ENCODE data around the gene LOXL1. TPM values are rescaled to one million over a fixed set of nuclear protein-coding genes. Genes with fewer than 3 reads are reported as not detected.

Gene LOXL1
- total and polyA plus RNA-seq, 2 donors (not counting 1 experiment from before 2014, with no cell fraction given): 65.6 to 163 TPM

- no peak overlapping the region for H3K9ac ChIP-seq (ENCODE audit: insufficient read depth, low read length)
- no peak overlapping the region for H3K4me3 ChIP-seq (replicated peaks in 1 of 4; ENCODE audit: control extremely low read depth in 1 of 4, insufficient read depth in 1 of 4, low read depth in 3 of 4, low read length in 4 of 4)
- no peaks in the 10 kb centered on the region for H3K9me3 ChIP-seq (ENCODE audit: control insufficient read depth, insufficient read depth, low read depth, low read length)
- TF ChIP-seq CTCF (conservative IDR thresholded peaks at IDR 0.05 in 1 of 2, IDR thresholded peaks at IDR 0.05 in 1 of 2; ENCODE audit: low read depth in 1 of 2, low read length in 2 of 2) (no peak), EZH2 (IDR thresholded peaks at IDR 0.05; ENCODE audit: low read length, missing control alignments) (no peak)
- H3K4me1 ChIP-seq (ENCODE audit: control insufficient read depth, extremely low read depth, insufficient read depth, low read length): no peaks in the 10 kb centered on the region
- no peaks in the 10 kb centered on the region for H4K20me1 ChIP-seq (ENCODE audit: control insufficient read depth, extremely low read depth, insufficient read depth, low read length)
- H3K4me2 ChIP-seq (ENCODE audit: extremely low read depth, insufficient read depth, low read length): no peak overlapping the region
- no peak for DNase-seq (ENCODE audit: low read depth in 2 of 2)
- peaks cover 2% of the 10 kb centered on the region for H3K36me3 ChIP-seq (ENCODE audit: control insufficient read depth, insufficient read depth, low read length)
- H2AFZ ChIP-seq (ENCODE audit: low read length): no peak overlapping the region
- no peaks in the 10 kb centered on the region for H3K27me3 ChIP-seq (ENCODE audit: control insufficient read depth, insufficient read depth, low read length)
- no peaks in the 10 kb centered on the region for H3K79me2 ChIP-seq (ENCODE audit: control insufficient read depth, insufficient read depth, low read length)
- H3K27ac ChIP-seq (ENCODE audit: insufficient read depth, low read length): no peak overlapping the region
These were observed 17.5 kb upstream of the LOXL1 start for GRCh38 chr15:73908822-73909122.

GRCh38 chr15:73909651-73910050 lies 16.6 kb upstream of the LOXL1 start:
- H3K27me3 ChIP-seq (ENCODE audit: control insufficient read depth, insufficient read depth, low read length): no peaks in the 10 kb centered on the region
- no peak for TF ChIP-seq CTCF (conservative IDR thresholded peaks at IDR 0.05 in 1 of 2, IDR thresholded peaks at IDR 0.05 in 1 of 2; ENCODE audit: low read depth in 1 of 2, low read length in 2 of 2)
- TF ChIP-seq EZH2 (IDR thresholded peaks at IDR 0.05; ENCODE audit: low read length, missing control alignments): no peak
- DNase-seq (ENCODE audit: low read depth in 2 of 2): no peak
- H3K79me2 ChIP-seq (ENCODE audit: control insufficient read depth, insufficient read depth, low read length): no peaks in the 10 kb centered on the region
- H2AFZ ChIP-seq (ENCODE audit: low read length): no peak overlapping the region
- H3K9me3 ChIP-seq (ENCODE audit: control insufficient read depth, insufficient read depth, low read depth, low read length): no peaks in the 10 kb centered on the region
- no peak overlapping the region for H3K27ac ChIP-seq (ENCODE audit: insufficient read depth, low read length)
- peaks cover 2% of the 10 kb centered on the region for H3K36me3 ChIP-seq (ENCODE audit: control insufficient read depth, insufficient read depth, low read length)
- H3K4me1 ChIP-seq (ENCODE audit: control insufficient read depth, extremely low read depth, insufficient read depth, low read length): no peaks in the 10 kb centered on the region
- H4K20me1 ChIP-seq (ENCODE audit: control insufficient read depth, extremely low read depth, insufficient read depth, low read length): no peaks in the 10 kb centered on the region
- H3K4me2 ChIP-seq (ENCODE audit: extremely low read depth, insufficient read depth, low read length): no peak overlapping the region
- H3K4me3 ChIP-seq (replicated peaks in 1 of 4; ENCODE audit: control extremely low read depth in 1 of 4, insufficient read depth in 1 of 4, low read depth in 3 of 4, low read length in 4 of 4): no peak overlapping the region
- H3K9ac ChIP-seq (ENCODE audit: insufficient read depth, low read length): no peak overlapping the region

GRCh38 chr15:73910522-73911303 lies 15.5 kb upstream of the LOXL1 start:
- Histone ChIP-seq H2AFZ (ENCODE audit: low read length) (no peak overlapping the region), H3K27ac (ENCODE audit: insufficient read depth, low read length) (no peak overlapping the region), H3K79me2 (ENCODE audit: control insufficient read depth, insufficient read depth, low read length) (no peaks in the 10 kb centered on the region), H3K9ac (ENCODE audit: insufficient read depth, low read length) (no peak overlapping the region), H4K20me1 (ENCODE audit: control insufficient read depth, extremely low read depth, insufficient read depth, low read length) (no peaks in the 10 kb centered on the region), H3K9me3 (ENCODE audit: control insufficient read depth, insufficient read depth, low read depth, low read length) (no peaks in the 10 kb centered on the region), H3K4me3 (replicated peaks in 1 of 4; ENCODE audit: control extremely low read depth in 1 of 4, insufficient read depth in 1 of 4, low read depth in 3 of 4, low read length in 4 of 4) (no peak overlapping the region), H3K4me1 (ENCODE audit: control insufficient read depth, extremely low read depth, insufficient read depth, low read length) (no peaks in the 10 kb centered on the region), H3K27me3 (ENCODE audit: control insufficient read depth, insufficient read depth, low read length) (no peaks in the 10 kb centered on the region), H3K4me2 (ENCODE audit: extremely low read depth, insufficient read depth, low read length) (no peak overlapping the region), H3K36me3 (ENCODE audit: control insufficient read depth, insufficient read depth, low read length) (peaks cover 2% of the 10 kb centered on the region)
- DNase-seq (ENCODE audit: low read depth in 2 of 2): no peak
- no peak for TF ChIP-seq CTCF (conservative IDR thresholded peaks at IDR 0.05 in 1 of 2, IDR thresholded peaks at IDR 0.05 in 1 of 2; ENCODE audit: low read depth in 1 of 2, low read length in 2 of 2)
